Fibroblast of lung (primary cell): ENCODE data around the gene OTUD7B. TPM values are rescaled to one million over a fixed set of nuclear protein-coding genes. Genes with fewer than 3 reads are reported as not detected.

ENCODE experiments used
- DNase-seq, 2 donors: peaks; one replicate each; pipeline versions ENCODE4 v3.0.0 to v3.0.0-alpha.2; 2010; ENCODE audit warnings: low read depth in 2 of 2
- H2AFZ ChIP-seq: 2 replicates; pipeline ENCODE4 v1.5.1; 2012; ENCODE audit warnings: low read length, control low read depth, inconsistent platforms
- H3K27ac ChIP-seq: 2 replicates; pipeline ENCODE4 v1.5.1; 2011; ENCODE audit warnings: low read length, control low read depth; ENCODE audit not compliant: insufficient read depth
- H3K27me3 ChIP-seq: 2 replicates; pipeline ENCODE4 v1.5.1; 2011; ENCODE audit warnings: mild to moderate bottlenecking, low read length; ENCODE audit not compliant: control insufficient read depth, insufficient read depth
- H3K36me3 ChIP-seq: 2 replicates; pipeline ENCODE4 v1.5.1; 2011; ENCODE audit warnings: low read length; ENCODE audit not compliant: control insufficient read depth, insufficient read depth
- H3K4me1 ChIP-seq: 2 replicates; pipeline ENCODE4 v1.5.1; 2011; ENCODE audit warnings: low read length; ENCODE audit not compliant: control insufficient read depth, insufficient read depth; ENCODE audit errors: extremely low read depth
- H3K4me2 ChIP-seq: 2 replicates; pipeline ENCODE4 v1.5.1; 2011; ENCODE audit warnings: low read length, control low read depth; ENCODE audit not compliant: insufficient read depth; ENCODE audit errors: extremely low read depth
- H3K4me3 ChIP-seq, 4 experiments: fragments of 200-600 bp in 1 of 4; sonication (generic) in 1 of 4; replicated peaks in 1 of 4; 2 replicates each; pipeline ENCODE4 v1.5.1; 2011 to 2016; ENCODE audit warnings: low read length in 4 of 4, low read depth in 3 of 4, mild to moderate bottlenecking in 3 of 4, control low read depth in 2 of 4, inconsistent platforms in 1 of 4, mixed read lengths in 1 of 4; ENCODE audit not compliant: insufficient read depth in 1 of 4; ENCODE audit errors: control extremely low read depth in 1 of 4
- H3K79me2 ChIP-seq: 2 replicates; pipeline ENCODE4 v1.5.1; 2012; ENCODE audit warnings: mild to moderate bottlenecking, low read length, inconsistent platforms; ENCODE audit not compliant: control insufficient read depth, insufficient read depth
- H3K9ac ChIP-seq: 2 replicates; pipeline ENCODE4 v1.5.1; 2011; ENCODE audit warnings: mild to moderate bottlenecking, low read length, control low read depth; ENCODE audit not compliant: insufficient read depth
- H3K9me3 ChIP-seq: 2 replicates; pipeline ENCODE4 v1.5.1; 2012; ENCODE audit warnings: low read depth, low read length; ENCODE audit not compliant: control insufficient read depth, insufficient read depth
- H4K20me1 ChIP-seq: 2 replicates; pipeline ENCODE4 v1.5.1; 2011; ENCODE audit warnings: low read length; ENCODE audit not compliant: control insufficient read depth, insufficient read depth; ENCODE audit errors: extremely low read depth
- CTCF ChIP-seq, 2 donors: IDR thresholded peaks in 1 of 2; conservative IDR thresholded peaks in 1 of 2; 1 replicate in 1 of 2; 2 replicates in 1 of 2; pipeline ENCODE4 v1.5.1; 2011 to 2012; ENCODE audit warnings: low read length in 2 of 2, control low read depth in 1 of 2, inconsistent platforms in 1 of 2, low read depth in 1 of 2, mild to moderate bottlenecking in 1 of 2
- EZH2 ChIP-seq: IDR thresholded peaks from 2 replicates; pipeline ENCODE4 v1.5.1; 2012; ENCODE audit warnings: low read length, control low read depth, mild to moderate bottlenecking; ENCODE audit errors: missing control alignments
- polyA plus RNA-seq, 2 donors: library from polyadenylated mRNA; depleted of rRNA in 1 of 2; stranded (reverse) in 1 of 2; unstranded in 1 of 2; fragments of >200 nt; gene quantifications; 2 replicates each; pipeline ENCODE4 v1.2.1, GENCODE V29; 2011 to 2012; ENCODE audit warnings: missing spikeins in 1 of 2
- total RNA-seq: library from RNA; depleted of rRNA; stranded (reverse); fragments of >200 nt; gene quantifications from 2 replicates; pipeline ENCODE4 v1.2.1, GENCODE V29; 2014

OTUD7B gene
- total and polyA plus RNA-seq, 2 donors (not counting 1 experiment from before 2014, with no cell fraction given), result 10.1 to 17.3 TPM

- no peak overlapping the region for H2AFZ ChIP-seq
- no peak overlapping the region for H3K4me3 ChIP-seq
- H4K20me1 ChIP-seq, result no peaks in the 10 kb centered on the region
- TF ChIP-seq CTCF (conservative IDR thresholded peaks at IDR 0.05 in 1 of 2, IDR thresholded peaks at IDR 0.05 in 1 of 2; ENCODE audit: low read depth in 1 of 2, low read length in 2 of 2) (no peak), EZH2 (no peak)
- no peaks in the 10 kb centered on the region for H3K36me3 ChIP-seq
- H3K9me3 ChIP-seq, result no peaks in the 10 kb centered on the region
- H3K27ac ChIP-seq, result no peak overlapping the region
- H3K4me2 ChIP-seq, result no peak overlapping the region
- H3K9ac ChIP-seq, result no peak overlapping the region
- peaks cover 3% of the 10 kb centered on the region for H3K4me1 ChIP-seq
- H3K79me2 ChIP-seq, result no peaks in the 10 kb centered on the region
- DNase-seq, result no peak
- H3K27me3 ChIP-seq, result no peaks in the 10 kb centered on the region
Measured at GRCh38 chr1:150015651-150016131, 5.2 kb upstream of the OTUD7B start.

GRCh38 chr1:150012611-150013010 lies 2.1 kb upstream of the OTUD7B start:
- DNase-seq, result peak; percentile 7 to 83
- Histone ChIP-seq H2AFZ (no peak overlapping the region), H3K79me2 (peaks cover 22% of the 10 kb centered on the region), H3K4me3 (no peak overlapping the region), H3K4me1 (peaks cover 3% of the 10 kb centered on the region), H3K27ac (no peak overlapping the region), H3K36me3 (no peaks in the 10 kb centered on the region), H3K27me3 (no peaks in the 10 kb centered on the region), H4K20me1 (no peaks in the 10 kb centered on the region), H3K4me2 (no peak overlapping the region), H3K9ac (no peak overlapping the region), H3K9me3 (no peaks in the 10 kb centered on the region)
- TF ChIP-seq CTCF (conservative IDR thresholded peaks at IDR 0.05 in 1 of 2, IDR thresholded peaks at IDR 0.05 in 1 of 2; ENCODE audit: low read depth in 1 of 2, low read length in 2 of 2), result no peak
- TF ChIP-seq EZH2, result no peak

GRCh38 chr1:150009604-150010392 lies 728 bp downstream of the OTUD7B start:
- H3K79me2 ChIP-seq, result peaks cover 43% of the 10 kb centered on the region

More at GRCh38 chr1:150009604-150010392, 728 bp downstream of the OTUD7B start:
- Histone ChIP-seq H3K36me3 (no peaks in the 10 kb centered on the region), H3K9ac (peak overlapping the region; percentile 88), H3K27me3 (no peaks in the 10 kb centered on the region), H3K4me2 (peak overlapping the region; percentile 88), H3K4me1 (peaks cover 3% of the 10 kb centered on the region), H3K9me3 (no peaks in the 10 kb centered on the region), H4K20me1 (no peaks in the 10 kb centered on the region), H3K4me3 (peak overlapping the region; percentile 73 to 94 (median 92)), H2AFZ (peak overlapping the region; percentile 82), H3K27ac (peak overlapping the region; percentile 97)
- TF ChIP-seq EZH2, result no peak
- TF ChIP-seq CTCF (conservative IDR thresholded peaks at IDR 0.05 in 1 of 2, IDR thresholded peaks at IDR 0.05 in 1 of 2; ENCODE audit: low read depth in 1 of 2, low read length in 2 of 2), result no peak
- peak; percentile 74 to 93 for DNase-seq
